ENCODE results near the gene HGD.

Gene HGD

GRCh38 chr3:120637851-120638559 lies 44.0 kb downstream of the HGD start:
- Histone ChIP-seq H3K4me3 (ENCODE audit: low read length) (no peak overlapping the region), H3K79me2 (ENCODE audit: low read length) (no peaks in the 10 kb centered on the region), H3K9me3 (ENCODE audit: insufficient read depth, low read length) (0 out of 2 replicates have a peak, but pooled peaks cover 3% of the 10 kb centered on the region), H3K4me1 (ENCODE audit: low read length) (no peaks in the 10 kb centered on the region; the same call in 1 of the 2 replicates), H4K20me1 (ENCODE audit: insufficient read depth, low read length) (no peaks in the 10 kb centered on the region), H3K27me3 (ENCODE audit: low read depth, low read length) (no peaks in the 10 kb centered on the region), H3K4me2 (ENCODE audit: low read length) (no peak overlapping the region), H2AFZ (ENCODE audit: low read depth, low read length) (peak overlapping the region; percentile 37; the same call in 1 of the 2 replicates), H3K36me3 (replicated peaks; ENCODE audit: low read depth, low read length) (no peaks in the 10 kb centered on the region), H3K9ac (ENCODE audit: low read length) (no peak overlapping the region), H3K27ac (ENCODE audit: low read length) (no peak overlapping the region)
- TF ChIP-seq, protein P1, sequence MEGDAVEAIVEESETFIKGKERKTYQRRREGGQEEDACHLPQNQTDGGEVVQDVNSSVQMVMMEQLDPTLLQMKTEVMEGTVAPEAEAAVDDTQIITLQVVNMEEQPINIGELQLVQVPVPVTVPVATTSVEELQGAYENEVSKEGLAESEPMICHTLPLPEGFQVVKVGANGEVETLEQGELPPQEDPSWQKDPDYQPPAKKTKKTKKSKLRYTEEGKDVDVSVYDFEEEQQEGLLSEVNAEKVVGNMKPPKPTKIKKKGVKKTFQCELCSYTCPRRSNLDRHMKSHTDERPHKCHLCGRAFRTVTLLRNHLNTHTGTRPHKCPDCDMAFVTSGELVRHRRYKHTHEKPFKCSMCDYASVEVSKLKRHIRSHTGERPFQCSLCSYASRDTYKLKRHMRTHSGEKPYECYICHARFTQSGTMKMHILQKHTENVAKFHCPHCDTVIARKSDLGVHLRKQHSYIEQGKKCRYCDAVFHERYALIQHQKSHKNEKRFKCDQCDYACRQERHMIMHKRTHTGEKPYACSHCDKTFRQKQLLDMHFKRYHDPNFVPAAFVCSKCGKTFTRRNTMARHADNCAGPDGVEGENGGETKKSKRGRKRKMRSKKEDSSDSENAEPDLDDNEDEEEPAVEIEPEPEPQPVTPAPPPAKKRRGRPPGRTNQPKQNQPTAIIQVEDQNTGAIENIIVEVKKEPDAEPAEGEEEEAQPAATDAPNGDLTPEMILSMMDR (IDR thresholded peaks at IDR 0.05; ENCODE audit: low read depth, low read length) = no peak
- no peak for TF ChIP-seq EZH2phosphoT487 (IDR thresholded peaks at IDR 0.05; ENCODE audit: low read depth)

GRCh38 chr3:120636795-120637401 lies 45.1 kb downstream of the HGD start:
- Histone ChIP-seq H3K4me3 (ENCODE audit: low read length) (no peak overlapping the region), H3K9me3 (ENCODE audit: insufficient read depth, low read length) (0 out of 2 replicates have a peak, but pooled peaks cover 3% of the 10 kb centered on the region), H2AFZ (ENCODE audit: low read depth, low read length) (no peak overlapping the region), H3K79me2 (ENCODE audit: low read length) (no peaks in the 10 kb centered on the region), H3K4me1 (ENCODE audit: low read length) (no peaks in the 10 kb centered on the region; the same call in 1 of the 2 replicates), H4K20me1 (ENCODE audit: insufficient read depth, low read length) (no peaks in the 10 kb centered on the region), H3K27me3 (ENCODE audit: low read depth, low read length) (no peaks in the 10 kb centered on the region), H3K36me3 (replicated peaks; ENCODE audit: low read depth, low read length) (no peaks in the 10 kb centered on the region), H3K9ac (ENCODE audit: low read length) (no peak overlapping the region), H3K27ac (ENCODE audit: low read length) (no peak overlapping the region), H3K4me2 (ENCODE audit: low read length) (no peak overlapping the region)
- TF ChIP-seq EZH2phosphoT487 (IDR thresholded peaks at IDR 0.05; ENCODE audit: low read depth) = no peak
- TF ChIP-seq, protein P1 (IDR thresholded peaks at IDR 0.05; ENCODE audit: low read depth, low read length) = no peak

- Histone ChIP-seq H3K36me3 (replicated peaks; ENCODE audit: low read depth, low read length) (no peaks in the 10 kb centered on the region), H3K9ac (ENCODE audit: low read length) (no peak overlapping the region), H3K9me3 (ENCODE audit: insufficient read depth, low read length) (0 out of 2 replicates have a peak, but pooled peaks cover 3% of the 10 kb centered on the region), H3K27me3 (ENCODE audit: low read depth, low read length) (no peaks in the 10 kb centered on the region), H4K20me1 (ENCODE audit: insufficient read depth, low read length) (no peaks in the 10 kb centered on the region), H3K4me1 (ENCODE audit: low read length) (no peaks in the 10 kb centered on the region; the same call in 1 of the 2 replicates), H3K79me2 (ENCODE audit: low read length) (no peaks in the 10 kb centered on the region), H3K27ac (ENCODE audit: low read length) (no peak overlapping the region), H3K4me2 (ENCODE audit: low read length) (no peak overlapping the region), H2AFZ (ENCODE audit: low read depth, low read length) (no peak overlapping the region), H3K4me3 (ENCODE audit: low read length) (no peak overlapping the region)
- TF ChIP-seq EZH2phosphoT487 (IDR thresholded peaks at IDR 0.05; ENCODE audit: low read depth) = no peak
- TF ChIP-seq, protein P1 (IDR thresholded peaks at IDR 0.05; ENCODE audit: low read depth, low read length) = no peak
Observed at GRCh38 chr3:120634539-120634938, 47.5 kb downstream of the HGD start.

GRCh38 chr3:120625159-120625586 lies 56.9 kb downstream of the HGD start:
- Histone ChIP-seq H2AFZ (ENCODE audit: low read depth, low read length) (no peak overlapping the region), H3K4me3 (ENCODE audit: low read length) (no peak overlapping the region), H3K27me3 (ENCODE audit: low read depth, low read length) (no peaks in the 10 kb centered on the region), H3K9ac (ENCODE audit: low read length) (no peak overlapping the region), H3K79me2 (ENCODE audit: low read length) (no peaks in the 10 kb centered on the region), H4K20me1 (ENCODE audit: insufficient read depth, low read length) (no peaks in the 10 kb centered on the region), H3K9me3 (ENCODE audit: insufficient read depth, low read length) (no peaks in the 10 kb centered on the region), H3K27ac (ENCODE audit: low read length) (no peak overlapping the region), H3K4me1 (ENCODE audit: low read length) (peaks cover 22% of the 10 kb centered on the region), H3K4me2 (ENCODE audit: low read length) (peak overlapping the region; percentile 20), H3K36me3 (replicated peaks; ENCODE audit: low read depth, low read length) (no peaks in the 10 kb centered on the region)
- no peak for TF ChIP-seq EZH2phosphoT487 (IDR thresholded peaks at IDR 0.05; ENCODE audit: low read depth)
- TF ChIP-seq, protein P1 (IDR thresholded peaks at IDR 0.05; ENCODE audit: low read depth, low read length) = no peak

Data from OCI-LY3 (cell line).